Fibroblast of gingiva (primary cell): ENCODE measurements around the gene CYP24A1.
"Not testable (repeated sequence)": the region's sequence is repeated elsewhere in the genome, so short reads cannot be mapped to it uniquely, and the experiment has no call there.

Experiments used
- DNase-seq: peaks from one replicate; pipeline ENCODE4 v3.0.0-alpha.2; 2011; ENCODE audit warnings: low read depth

The CYP24A1 gene

GRCh38 chr20:54133434-54134427 lies 40.1 kb downstream of the CYP24A1 start:
- peak; percentile 14 for DNase-seq

GRCh38 chr20:54132612-54133433 lies 41.0 kb downstream of the CYP24A1 start:
- peak; percentile 99 for DNase-seq

GRCh38 chr20:54131675-54132611 lies 41.8 kb downstream of the CYP24A1 start:
- no peak for DNase-seq

GRCh38 chr20:54131125-54131524 lies 42.7 kb downstream of the CYP24A1 start:
- not testable (repeated sequence) for DNase-seq

- DNase-seq, result no peak
Observed at GRCh38 chr20:54129350-54129749, 44.4 kb downstream of the CYP24A1 start.

GRCh38 chr20:54127855-54128574 lies 45.8 kb downstream of the CYP24A1 start:
- no peak for DNase-seq

GRCh38 chr20:54126806-54127655 lies 46.8 kb downstream of the CYP24A1 start:
- DNase-seq, result no peak

- not testable (repeated sequence) for DNase-seq
Observed at GRCh38 chr20:54126328-54126727, 47.5 kb downstream of the CYP24A1 start.

GRCh38 chr20:54123587-54124180 lies 50.1 kb downstream of the CYP24A1 start:
- peak; percentile 73 for DNase-seq

GRCh38 chr20:54122681-54123586 lies 50.9 kb downstream of the CYP24A1 start:
- no peak for DNase-seq

- peak; percentile 11 for DNase-seq
Observed at GRCh38 chr20:54122189-54122588, 51.6 kb downstream of the CYP24A1 start.

- no peak for DNase-seq
Observed at GRCh38 chr20:54119744-54120143, 54.0 kb downstream of the CYP24A1 start.

GRCh38 chr20:54118220-54119001 lies 55.4 kb downstream of the CYP24A1 start:
- DNase-seq, result no peak

- no peak for DNase-seq
Observed at GRCh38 chr20:54116550-54117235, 57.1 kb downstream of the CYP24A1 start.

- no peak for DNase-seq
Observed at GRCh38 chr20:54115172-54115854, 58.5 kb downstream of the CYP24A1 start.

- no peak for DNase-seq
Observed at GRCh38 chr20:54114109-54114508, 59.7 kb downstream of the CYP24A1 start.
